ENCODE measurements around the gene HMGN3.

Gene HMGN3

DNA sequence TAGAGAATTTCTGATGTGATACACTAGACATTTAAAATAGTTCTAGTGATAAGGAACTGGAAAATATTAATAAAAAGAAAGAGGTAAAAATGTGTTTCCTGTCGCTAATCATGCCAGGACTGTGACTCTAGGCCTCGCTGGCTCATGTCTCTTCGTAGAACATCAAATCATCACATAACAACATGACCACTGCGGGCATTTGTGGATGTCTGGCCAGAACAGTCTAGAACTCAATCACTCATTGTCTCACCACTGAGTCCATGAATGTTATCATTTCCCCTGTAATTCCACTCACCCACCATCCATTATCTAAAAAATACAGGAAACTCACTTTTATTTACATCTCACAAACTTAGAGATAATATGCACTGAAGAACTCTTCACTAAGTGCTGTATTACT lies 3.4 kb downstream of the HMGN3 start:
- no peak overlapping the region for H3K4me3 ChIP-seq (ENCODE audit: low read depth, low read length)
- DNase-seq (ENCODE audit: low read depth): no peak
- TF ChIP-seq MYC (IDR thresholded peaks at IDR 0.05; ENCODE audit: low read depth, low read length) (no peak), POLR2A (IDR thresholded peaks at IDR 0.05; ENCODE audit: extremely low read depth, insufficient read length) (no peak)
- TF ChIP-seq, protein P1, sequence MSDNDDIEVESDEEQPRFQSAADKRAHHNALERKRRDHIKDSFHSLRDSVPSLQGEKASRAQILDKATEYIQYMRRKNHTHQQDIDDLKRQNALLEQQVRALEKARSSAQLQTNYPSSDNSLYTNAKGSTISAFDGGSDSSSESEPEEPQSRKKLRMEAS (IDR thresholded peaks at IDR 0.05; ENCODE audit: low read depth, low read length): no peak
- TF ChIP-seq, protein P2, sequence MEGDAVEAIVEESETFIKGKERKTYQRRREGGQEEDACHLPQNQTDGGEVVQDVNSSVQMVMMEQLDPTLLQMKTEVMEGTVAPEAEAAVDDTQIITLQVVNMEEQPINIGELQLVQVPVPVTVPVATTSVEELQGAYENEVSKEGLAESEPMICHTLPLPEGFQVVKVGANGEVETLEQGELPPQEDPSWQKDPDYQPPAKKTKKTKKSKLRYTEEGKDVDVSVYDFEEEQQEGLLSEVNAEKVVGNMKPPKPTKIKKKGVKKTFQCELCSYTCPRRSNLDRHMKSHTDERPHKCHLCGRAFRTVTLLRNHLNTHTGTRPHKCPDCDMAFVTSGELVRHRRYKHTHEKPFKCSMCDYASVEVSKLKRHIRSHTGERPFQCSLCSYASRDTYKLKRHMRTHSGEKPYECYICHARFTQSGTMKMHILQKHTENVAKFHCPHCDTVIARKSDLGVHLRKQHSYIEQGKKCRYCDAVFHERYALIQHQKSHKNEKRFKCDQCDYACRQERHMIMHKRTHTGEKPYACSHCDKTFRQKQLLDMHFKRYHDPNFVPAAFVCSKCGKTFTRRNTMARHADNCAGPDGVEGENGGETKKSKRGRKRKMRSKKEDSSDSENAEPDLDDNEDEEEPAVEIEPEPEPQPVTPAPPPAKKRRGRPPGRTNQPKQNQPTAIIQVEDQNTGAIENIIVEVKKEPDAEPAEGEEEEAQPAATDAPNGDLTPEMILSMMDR (IDR thresholded peaks at IDR 0.05; ENCODE audit: low read depth, low read length): no peak

DNA sequence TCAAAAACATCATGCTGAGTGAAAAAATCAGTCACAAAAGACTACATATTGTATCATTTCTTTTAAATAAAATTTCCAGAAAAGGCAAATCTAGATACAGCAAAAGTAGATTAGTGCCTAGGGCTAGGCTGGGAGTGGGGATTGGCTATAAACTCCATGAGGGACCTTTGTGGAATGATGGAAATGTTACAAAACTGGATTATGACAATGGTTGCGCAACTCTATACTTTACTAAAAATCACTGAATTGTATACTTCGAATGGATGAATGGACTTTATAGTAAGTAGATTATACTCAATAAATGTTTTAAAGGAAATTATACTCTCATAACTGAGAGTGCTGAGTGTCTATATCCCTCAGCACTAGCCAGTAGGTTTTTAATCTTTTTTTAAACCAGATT lies 4.3 kb downstream of the HMGN3 start:
- no peak for DNase-seq (ENCODE audit: low read depth)
- H3K4me3 ChIP-seq (ENCODE audit: low read depth, low read length): no peak overlapping the region
- TF ChIP-seq, protein P2 (IDR thresholded peaks at IDR 0.05; ENCODE audit: low read depth, low read length): no peak
- TF ChIP-seq, protein P1 (IDR thresholded peaks at IDR 0.05; ENCODE audit: low read depth, low read length): no peak
- TF ChIP-seq MYC (IDR thresholded peaks at IDR 0.05; ENCODE audit: low read depth, low read length) (no peak), POLR2A (IDR thresholded peaks at IDR 0.05; ENCODE audit: extremely low read depth, insufficient read length) (no peak)

DNA sequence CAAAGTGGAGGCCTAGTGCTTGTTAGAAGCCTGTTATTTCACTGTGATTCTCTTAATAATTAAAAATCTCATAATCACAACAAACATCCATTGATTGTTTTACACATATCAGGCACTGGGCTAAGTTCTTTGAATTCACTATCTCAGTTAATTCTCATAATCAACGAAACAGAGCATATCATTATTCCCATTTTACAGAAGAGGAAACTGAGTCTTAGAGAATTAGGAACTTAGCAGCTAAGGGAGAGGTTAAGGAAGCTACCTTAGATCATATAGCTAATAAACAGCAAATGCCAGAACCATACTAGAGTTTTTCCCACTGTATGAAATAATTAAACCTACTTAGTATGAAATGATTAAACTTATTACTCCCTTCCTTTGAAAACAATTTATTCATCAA lies 7.0 kb downstream of the HMGN3 start:
- TF ChIP-seq MYC (IDR thresholded peaks at IDR 0.05; ENCODE audit: low read depth, low read length) (no peak), POLR2A (IDR thresholded peaks at IDR 0.05; ENCODE audit: extremely low read depth, insufficient read length) (no peak)
- TF ChIP-seq, protein P2 (IDR thresholded peaks at IDR 0.05; ENCODE audit: low read depth, low read length): no peak
- TF ChIP-seq, protein P1 (IDR thresholded peaks at IDR 0.05; ENCODE audit: low read depth, low read length): no peak
- no peak overlapping the region for H3K4me3 ChIP-seq (ENCODE audit: low read depth, low read length)
- DNase-seq (ENCODE audit: low read depth): no peak

DNA sequence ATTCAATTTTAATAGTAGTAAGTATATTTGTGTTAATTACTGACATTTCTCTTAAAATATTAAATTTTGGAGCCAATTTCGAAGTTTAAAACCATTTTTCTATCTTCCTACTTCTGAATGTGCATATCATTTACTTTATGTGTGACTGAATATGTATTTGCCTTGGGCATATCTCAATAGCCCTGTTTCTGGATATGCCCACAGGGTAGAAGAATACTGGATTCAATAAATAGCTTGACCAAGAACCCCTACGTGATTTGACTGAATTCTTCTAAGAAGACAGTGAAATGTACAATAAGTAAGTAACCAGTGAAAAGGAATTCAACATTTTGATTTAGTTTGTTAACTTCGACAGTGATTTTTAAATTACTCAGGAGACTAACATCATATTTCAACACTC lies 7.8 kb downstream of the HMGN3 start:
- TF ChIP-seq, protein P2 (IDR thresholded peaks at IDR 0.05; ENCODE audit: low read depth, low read length): no peak
- TF ChIP-seq, protein P1 (IDR thresholded peaks at IDR 0.05; ENCODE audit: low read depth, low read length): no peak

DNA sequence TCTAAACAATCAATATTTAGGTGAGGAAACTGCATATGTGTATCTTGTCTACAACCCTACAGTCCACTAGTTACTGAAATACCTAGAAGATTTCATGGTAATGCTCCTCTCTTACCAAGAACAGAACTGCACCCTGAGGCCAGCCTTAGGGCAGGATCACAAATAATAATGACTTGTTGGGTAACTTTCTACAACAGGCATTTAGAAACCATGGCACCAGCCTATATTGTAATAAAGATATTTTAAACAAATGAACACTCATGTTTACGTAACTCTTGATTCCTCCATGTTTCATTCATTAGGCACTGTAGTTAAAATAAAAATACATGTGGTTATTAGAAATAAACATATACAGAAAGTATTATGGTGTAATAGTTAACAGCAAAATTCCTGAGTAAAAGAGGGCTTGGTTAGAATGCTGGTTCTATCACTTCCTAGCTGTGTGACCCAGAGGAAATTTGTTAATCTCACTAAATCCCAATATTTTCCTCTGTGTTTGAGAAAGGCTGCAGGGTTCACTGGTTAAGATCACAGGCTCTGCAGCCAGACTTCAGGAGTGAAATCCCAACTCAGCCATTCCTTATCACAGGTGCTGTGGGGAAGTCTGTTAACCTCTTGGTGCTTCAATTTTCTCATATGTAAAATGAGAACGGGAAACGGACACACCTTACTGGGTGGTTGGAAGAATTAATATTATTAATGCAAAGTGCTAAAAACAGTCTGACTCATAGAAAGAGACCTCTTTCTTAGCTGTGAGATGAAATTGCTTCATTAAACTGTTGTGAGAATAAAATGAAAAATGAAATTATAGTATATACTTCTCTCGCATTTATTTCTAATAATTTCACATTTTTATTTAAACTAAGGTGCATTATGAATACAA lies 8.5 kb downstream of the HMGN3 start:
- no peak overlapping the region for H3K4me3 ChIP-seq (ENCODE audit: low read depth, low read length)
- no peak for DNase-seq (ENCODE audit: low read depth)
- no peak for TF ChIP-seq MYC (IDR thresholded peaks at IDR 0.05; ENCODE audit: low read depth, low read length)
- TF ChIP-seq POLR2A (IDR thresholded peaks at IDR 0.05; ENCODE audit: extremely low read depth, insufficient read length): no peak
- TF ChIP-seq, protein P2 (IDR thresholded peaks at IDR 0.05; ENCODE audit: low read depth, low read length): no peak
- TF ChIP-seq, protein P1 (IDR thresholded peaks at IDR 0.05; ENCODE audit: low read depth, low read length): no peak

More for the DNA sequence above, 7.8 kb downstream of the HMGN3 start:
- DNase-seq (ENCODE audit: low read depth): no peak
- H3K4me3 ChIP-seq (ENCODE audit: low read depth, low read length): no peak overlapping the region

Data from NB4 (cell line).